GM12891 (cell line): ENCODE data around the gene ARF6.

Source experiments
- PAX5 ChIP-seq: IDR thresholded peaks from 2 replicates; pipeline ENCODE4 v1.6.1; 2011; ENCODE audit warnings: low read length, moderate library complexity, mild to moderate bottlenecking; ENCODE audit not compliant: insufficient read depth, severe bottlenecking
- POLR2A ChIP-seq: IDR thresholded peaks from 2 replicates; pipeline ENCODE4 v1.6.1; 2011; ENCODE audit warnings: low read depth, low read length, control low read depth
- POLR2AphosphoS5 ChIP-seq: IDR thresholded peaks from 2 replicates; pipeline ENCODE4 v1.6.1; 2011; ENCODE audit warnings: low read depth, low read length, control low read depth
- POU2F2 ChIP-seq: IDR thresholded peaks from 2 replicates; pipeline ENCODE4 v1.6.1; 2011; ENCODE audit warnings: low read depth, mild to moderate bottlenecking, control low read depth, low read length, moderate library complexity

DNA sequence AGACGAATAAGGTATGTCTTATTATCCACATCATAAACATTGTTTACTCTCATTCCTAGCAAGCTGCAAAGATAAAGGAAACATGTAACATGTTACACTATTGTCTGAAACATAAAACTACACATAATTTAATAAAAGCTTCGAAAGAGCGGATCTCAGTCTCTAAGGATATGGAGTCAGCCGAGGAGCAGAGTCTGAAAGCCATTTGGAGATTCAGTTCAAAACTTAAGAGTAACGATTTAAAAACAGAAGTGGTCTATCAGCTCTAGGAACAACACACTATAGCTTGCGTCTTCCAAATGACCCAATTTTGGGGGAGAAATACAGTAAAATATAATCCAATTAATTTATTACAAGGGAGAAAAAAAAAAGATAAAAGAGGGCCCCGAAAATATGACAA, 41.1 kb upstream of the ARF6 start:
- TF ChIP-seq POLR2AphosphoS5 = no peak
- no peak for TF ChIP-seq POU2F2
- no peak for TF ChIP-seq POLR2A
- no peak for TF ChIP-seq PAX5
